Measurements from ENCODE around the gene DUSP1.
"Not testable (repeated sequence)": the region's sequence is repeated elsewhere in the genome, so short reads cannot be mapped to it uniquely, and the experiment has no call there.

Gene DUSP1

DNA sequence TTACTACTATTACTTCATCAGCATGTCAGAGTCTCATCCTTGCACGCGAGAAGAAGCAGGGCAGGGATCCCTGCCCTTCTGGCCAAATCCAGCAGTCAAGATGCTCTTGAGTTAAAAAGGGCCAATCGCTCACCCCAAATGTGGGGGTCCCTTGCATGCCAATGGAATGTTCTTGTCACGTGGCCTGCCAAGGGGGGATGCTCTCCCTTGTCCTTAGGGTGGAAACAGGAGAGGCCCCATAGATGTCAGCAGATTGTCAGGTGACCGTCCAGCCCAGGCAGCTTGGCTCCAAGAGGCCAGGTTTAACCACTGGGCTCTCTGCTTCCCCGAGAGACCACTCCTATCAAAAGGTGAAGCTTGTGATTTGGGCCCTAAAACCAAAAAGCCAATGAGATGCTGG lies 25.3 kb upstream of the DUSP1 start:
- no peak for DNase-seq (ENCODE audit: low read depth)

DNA sequence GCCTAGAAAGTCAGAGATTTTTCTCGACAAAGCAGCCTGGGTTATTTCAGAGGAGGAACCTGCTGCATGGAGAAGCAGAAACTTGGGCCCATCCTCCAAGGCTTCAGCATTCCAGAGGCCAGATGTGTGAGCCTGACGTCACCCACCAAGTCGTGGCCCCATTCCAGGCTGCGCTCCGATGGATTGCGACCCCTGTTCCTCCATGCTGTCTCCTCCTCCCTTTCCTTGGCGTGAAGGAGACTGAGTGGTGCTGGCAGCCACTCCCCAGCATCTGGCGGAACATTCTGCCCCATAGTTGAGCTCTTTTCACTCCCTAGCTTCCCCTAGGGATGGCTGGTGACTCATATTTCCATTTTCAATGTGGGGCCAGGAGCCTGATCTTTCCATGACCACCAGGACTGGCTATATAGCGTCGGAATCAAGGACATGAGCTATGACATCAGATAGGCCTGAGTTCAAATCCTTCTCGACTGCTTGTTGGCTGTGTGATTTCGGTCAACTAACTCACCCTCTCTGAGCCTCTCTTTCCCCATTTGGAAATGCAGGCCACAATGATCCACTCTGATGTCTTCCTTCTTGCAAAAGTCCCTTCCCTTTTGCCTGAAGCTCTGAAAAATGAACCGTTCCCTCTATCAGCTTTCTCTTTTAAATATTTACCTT lies 24.5 kb upstream of the DUSP1 start:
- DNase-seq (ENCODE audit: low read depth), result no peak

DNA sequence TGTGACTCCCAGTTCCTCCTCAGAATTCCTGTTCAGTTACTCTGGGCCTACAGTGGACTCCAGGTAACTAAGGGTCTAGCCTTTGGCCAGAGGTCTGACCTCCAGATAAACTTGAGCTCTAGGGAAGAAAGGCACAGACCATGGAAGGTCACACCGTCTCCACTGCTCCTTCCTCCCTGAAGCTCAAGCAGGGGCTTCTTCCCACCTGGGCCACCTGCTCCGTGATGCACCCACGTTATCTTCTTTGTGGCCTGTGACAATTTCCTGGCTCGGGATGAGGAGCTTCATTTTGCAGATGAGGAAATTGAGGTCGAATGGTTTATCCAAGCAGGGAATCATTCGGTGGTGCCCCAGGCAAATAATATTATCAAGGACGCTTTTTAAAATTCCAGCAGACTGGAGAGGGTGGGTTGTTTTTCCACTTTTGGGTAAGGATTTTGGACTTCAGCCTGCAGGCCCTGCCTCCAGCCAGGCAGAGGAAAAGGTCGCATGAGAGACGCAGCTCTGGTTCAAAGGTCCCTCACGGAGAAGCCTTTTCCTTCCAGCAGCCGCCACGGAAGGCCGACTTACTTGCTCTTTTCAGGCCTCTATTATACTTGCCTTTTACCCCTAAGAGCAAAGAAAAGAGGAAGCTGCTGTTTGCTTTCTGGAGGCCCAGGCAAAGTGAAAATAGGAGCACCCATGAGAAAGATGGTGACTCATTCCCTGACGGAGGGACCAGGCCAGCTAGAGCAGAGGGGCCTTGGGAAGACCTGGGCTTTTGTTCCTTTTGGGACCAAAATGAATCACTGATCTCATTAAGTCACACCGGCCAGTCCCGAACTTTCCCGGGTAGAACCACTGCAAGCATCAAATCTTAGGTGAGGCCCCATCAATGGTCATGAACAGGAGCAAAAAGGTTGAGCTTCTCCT lies 22.8 kb upstream of the DUSP1 start:
- DNase-seq (ENCODE audit: low read depth), result no peak

DNA sequence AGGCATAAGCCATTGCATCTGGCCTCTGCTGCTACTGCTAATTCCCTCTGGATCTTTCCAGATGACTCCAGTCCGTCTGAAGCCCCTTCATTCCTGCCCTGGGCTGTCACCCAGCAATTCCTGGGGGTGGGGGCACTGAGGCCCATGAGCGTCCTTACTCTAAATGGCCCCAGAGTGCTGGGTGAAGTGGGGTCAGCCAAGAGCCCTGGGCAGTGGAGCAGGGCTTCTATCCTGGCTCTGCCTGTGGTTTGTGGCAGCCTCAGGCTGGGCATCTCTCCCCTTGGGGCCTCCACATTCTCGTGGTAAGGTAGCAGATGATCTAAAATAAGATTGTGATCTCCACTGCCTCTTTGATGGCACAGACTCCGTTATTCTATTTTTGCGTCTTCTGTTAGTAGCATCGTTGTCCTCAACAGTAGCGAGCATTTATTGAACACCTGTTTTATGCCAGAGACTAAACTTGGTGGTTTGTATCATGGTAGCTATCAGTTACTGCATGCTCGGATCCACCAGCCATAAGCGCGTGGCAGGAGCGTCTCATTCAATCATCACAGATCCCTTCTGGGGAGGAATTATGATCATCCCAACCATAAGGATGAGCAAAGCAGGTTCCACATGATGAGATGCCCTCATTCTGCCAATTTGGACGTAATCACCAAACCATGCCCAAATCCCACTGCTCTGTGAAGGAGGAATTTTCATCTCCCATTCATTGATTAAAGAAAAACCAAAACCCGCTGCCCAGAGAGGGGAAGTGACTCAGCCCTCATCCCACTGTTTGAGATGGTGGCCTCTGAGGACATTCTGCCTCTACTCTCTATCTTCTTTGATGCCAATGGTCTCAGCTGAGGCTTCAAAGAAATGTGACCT lies 21.9 kb upstream of the DUSP1 start:
- DNase-seq (ENCODE audit: low read depth), result no peak

DNA sequence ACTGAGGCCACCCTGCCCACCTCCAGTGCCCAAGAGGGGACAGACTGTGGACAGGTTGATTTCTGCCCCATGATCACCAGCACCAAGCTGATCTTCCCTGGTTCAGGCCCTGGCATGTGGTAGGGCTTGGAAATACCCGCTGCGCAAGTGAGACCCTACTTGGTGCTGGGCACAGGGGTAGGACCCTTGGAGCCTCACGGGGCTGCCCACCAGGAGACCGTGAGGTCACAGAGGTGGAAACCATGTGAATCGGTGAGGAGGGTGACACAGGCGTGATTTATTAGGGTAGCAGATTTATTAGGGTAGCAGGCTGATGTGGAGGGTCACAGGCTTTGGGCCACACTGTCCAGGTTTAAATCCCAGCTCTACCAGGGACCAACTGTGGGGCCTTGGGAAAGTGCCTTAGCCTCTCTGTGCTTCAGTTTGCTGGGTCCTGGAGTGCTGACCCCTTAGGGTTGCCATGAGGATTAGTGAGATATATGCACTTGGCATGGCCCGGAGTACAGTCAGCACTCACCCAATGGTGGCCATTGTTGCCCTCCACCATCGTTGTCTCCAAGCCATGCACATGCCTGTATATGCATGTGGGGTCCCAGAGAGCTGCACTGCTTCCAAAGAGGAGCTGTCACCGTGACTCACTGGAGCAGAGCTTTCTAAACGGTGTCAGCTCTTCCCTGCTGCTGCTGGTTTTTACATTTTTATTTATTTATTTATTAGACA lies 20.9 kb upstream of the DUSP1 start:
- DNase-seq (ENCODE audit: low read depth), result no peak

DNA sequence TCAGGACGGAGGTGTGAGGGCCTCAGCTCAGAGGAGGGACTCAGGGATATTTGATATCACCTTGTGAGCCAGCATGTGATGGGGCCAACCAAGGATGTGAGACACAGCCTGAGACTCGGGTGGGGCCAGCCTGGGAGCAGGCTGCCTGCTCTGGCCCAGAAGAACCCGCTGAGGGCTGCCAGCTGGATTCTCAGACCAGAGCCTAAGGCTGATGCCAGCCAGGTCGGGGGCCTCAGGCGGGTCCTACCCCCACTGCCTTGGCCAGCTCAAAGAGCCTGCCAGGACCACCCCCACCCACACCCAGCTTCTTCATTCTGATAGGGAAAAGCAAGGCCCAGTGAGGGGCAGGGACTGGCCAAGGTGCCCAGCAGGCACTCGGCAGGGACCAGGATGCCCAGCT lies 20.3 kb upstream of the DUSP1 start:
- DNase-seq (ENCODE audit: low read depth), result no peak

DNA sequence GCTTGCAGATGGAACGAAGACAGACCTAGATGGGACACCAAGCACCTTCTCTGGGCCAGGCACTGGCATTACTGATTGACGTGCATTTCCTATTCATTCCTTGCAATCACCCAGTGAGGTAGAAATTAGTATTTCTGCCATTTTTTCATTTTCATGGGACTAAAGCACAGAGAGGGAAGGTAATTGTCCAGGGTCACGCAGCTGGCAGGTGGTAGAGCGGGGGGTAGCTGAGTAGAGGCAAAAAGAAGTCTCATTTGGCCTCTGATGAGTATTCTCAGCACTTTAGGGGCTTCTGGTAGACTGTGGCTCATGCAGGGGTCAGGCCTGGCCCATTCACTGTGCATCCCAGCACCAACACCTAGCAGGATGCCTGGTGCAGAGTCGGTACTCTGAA lies 19.5 kb upstream of the DUSP1 start:
- no peak for DNase-seq (ENCODE audit: low read depth)

DNA sequence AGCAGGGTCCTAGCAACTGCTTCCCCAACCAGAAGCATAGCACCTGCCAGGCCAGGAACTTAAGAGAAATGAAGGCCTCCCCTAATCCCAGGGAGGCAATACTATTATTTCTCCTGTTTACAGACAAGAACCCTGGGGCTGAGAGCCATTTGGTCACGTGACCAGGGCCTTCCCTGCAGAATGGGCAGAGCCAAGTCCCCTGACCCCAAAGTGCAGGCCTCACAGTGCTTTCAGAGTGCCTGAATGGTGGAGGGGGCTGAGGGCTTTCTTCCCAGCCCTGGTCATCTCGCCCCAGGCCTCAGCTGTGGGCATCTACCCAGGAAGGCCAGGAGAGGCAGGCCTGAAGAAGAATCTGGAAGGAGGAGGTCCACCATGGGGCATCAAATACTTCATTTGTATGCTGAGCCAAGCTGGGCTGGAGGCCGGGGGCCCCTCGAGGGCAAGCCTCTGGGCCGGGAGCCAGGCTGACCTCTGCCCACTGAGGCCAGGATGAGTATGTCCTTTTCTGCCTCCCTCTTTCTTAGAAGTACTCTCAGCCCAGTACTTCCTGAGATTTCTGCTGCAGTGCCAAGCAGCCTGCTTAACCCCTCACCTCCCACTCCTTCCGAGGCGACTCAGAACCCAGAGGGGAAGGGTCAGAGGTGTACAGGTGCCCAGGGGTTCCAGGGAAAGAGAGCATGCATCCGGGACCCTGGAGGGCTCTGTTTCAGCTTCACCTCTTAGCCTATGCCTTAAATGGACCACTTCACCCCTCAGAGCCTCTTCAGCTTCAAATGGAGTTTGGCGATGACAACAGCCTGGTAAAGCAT lies 18.9 kb upstream of the DUSP1 start:
- DNase-seq (ENCODE audit: low read depth), result no peak

DNA sequence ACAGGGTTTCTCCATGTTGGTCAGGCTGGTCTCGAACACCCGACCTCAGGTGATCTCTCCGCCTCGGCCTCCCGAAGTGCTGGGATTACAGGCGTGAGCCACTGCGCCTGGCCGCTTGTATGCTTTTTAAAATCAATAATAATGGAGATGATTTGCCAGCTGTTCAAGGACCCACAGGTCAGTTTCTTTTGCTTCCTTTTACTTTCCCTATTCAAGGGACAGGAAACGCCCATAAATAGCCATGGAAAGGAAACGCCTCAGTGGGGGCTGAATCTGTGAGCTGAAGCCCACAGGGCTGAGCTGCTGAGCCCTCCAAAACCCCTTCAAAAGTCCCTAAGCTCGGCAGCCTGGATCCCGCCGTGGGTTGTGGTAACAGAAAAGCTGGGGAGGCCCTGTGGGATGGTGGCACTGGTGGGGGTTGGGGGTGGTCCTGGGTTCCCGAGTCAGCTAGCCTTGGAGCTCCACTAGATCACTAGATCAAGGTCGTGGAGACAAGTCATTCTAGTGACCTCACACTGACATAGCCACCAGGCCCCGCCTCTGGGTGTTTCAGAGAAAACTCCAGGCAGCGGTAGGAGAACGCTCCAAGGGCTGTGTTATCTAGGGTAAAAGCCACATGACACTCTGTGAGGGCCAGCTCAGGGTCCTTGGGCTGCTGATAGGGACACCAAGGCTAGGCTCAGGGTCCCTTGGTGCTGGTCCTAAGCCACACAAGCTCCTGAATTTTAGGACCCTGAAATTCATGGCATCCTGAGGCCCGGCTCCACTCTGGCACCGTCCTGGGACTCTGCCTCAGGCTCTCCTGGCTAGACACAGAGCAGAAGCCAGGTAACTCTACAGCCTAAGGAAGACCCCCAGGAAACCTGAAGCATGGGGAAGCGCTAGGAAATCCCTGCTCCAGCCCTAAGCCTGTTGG lies 18.0 kb upstream of the DUSP1 start:
- DNase-seq (ENCODE audit: low read depth), result no peak

DNA sequence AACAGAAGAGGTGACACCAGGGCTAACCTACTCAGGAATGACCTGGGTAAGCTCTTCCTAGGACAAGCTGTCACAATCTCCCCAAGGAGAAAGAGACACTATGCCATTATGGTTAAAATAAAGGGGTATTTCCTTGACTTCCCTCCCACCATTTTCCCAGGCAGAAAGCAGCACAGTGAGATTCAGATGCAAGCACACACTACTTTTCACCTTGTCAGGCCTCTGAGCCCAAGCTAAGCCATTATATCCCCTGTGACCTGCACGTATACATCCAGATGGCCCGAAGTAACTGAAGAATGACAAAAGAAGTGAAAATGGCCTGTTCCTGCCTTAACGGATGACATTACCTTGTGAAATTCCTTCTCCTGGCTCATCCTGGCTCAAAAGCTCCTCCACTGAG lies 16.5 kb upstream of the DUSP1 start:
- DNase-seq (ENCODE audit: low read depth), result not testable (repeated sequence)

DNA sequence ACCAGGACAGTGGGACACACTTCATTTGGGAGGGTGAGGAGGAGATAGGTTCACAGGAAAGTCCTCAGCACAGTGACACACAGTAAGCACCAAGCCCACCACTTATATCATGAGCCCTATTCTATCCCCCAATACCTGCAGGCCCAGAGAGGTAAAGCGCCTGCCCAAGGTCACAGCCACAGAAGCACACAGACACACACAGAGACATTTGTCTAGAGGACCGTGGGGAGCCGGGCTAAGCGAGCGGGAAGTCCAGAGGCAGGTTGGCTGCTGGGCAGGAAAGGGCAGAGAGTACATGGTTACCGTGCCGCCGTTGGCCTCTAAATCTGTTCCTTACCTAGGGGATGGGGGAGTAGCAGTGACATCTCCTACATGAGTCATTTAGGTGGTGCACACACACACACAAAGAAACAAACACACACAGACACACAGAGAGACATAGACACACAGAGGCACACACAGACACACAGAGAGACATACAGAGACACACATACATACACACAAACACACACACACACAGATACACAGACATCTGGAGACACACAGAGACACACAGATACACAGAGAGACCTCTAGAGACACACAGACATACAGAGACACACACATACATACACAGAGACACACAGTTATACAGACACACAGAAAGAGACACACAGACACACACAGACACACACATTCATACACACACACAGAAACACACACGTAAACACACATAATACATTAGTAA lies 15.9 kb upstream of the DUSP1 start:
- no peak for DNase-seq (ENCODE audit: low read depth)

DNA sequence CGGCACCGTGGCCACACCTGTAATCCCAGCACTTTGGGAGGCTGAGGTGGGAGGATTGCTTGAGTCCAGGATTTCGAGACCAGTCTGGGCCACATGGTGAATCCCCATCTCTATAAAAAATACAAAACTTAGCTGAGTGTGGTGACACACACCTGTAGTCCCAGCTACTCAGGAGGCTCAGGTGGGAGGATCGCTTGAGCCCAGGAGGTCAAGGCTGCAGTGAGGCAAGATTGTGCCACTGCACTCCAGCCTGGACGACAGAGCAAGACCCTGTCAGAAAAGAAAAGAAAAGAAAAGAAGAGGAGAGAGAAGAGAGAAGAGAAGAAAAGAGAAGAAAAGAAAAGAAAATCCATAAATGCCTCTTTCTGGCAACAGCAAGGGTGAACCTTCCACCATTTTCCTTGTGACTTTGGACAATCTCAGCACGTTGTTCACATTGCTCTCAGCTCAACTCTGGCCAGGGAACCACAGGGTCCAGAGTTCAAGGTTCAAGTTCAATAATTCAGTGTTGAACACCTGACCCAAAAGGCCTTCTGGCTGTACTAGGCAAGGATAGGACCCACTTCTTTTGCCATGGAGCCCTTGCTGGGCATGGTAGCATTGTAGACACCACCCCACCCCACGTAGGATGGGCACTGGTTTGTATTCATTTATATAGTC lies 14.6 kb upstream of the DUSP1 start:
- DNase-seq (ENCODE audit: low read depth), result no peak

DNA sequence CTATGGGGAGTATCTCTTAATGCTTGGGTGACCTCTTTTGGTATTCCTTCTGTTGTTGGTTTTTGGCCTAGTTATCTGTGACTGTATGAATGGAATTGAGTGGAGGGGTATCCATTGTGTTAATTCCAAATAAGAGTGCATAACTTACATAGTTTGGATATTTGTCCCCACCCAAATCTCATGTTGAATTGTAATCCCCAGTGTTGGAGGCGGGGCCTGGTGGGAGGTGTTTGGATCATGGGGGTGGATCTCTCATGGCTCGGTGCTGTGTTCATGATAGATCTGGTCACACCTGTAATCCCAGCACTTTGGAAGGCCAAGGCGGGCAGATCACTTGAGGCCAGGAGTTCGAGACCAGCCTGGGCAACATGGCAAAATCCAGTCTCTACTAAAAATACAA lies 13.2 kb upstream of the DUSP1 start:
- not testable (repeated sequence) for DNase-seq (ENCODE audit: low read depth)

DNA sequence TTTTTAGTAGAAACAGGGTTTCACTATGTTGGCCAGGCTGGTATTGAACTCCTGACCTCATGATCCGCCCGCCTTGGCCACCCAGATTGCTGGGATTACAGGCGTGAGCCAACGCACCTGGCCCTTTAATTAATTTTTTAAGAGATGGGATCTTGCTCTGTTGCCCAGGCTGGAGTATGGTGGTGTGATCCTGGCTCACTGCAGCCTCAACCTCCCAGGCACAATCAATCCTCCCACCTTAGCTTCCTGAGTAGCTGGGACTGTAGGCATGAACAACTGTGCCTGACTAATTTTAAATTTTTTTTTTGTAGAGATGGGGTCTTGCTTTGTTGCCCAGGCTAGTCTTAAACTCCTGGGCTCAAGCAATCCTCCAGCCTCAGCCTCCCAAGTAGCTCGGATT lies 12.3 kb upstream of the DUSP1 start:
- DNase-seq (ENCODE audit: low read depth), result not testable (repeated sequence)

DNA sequence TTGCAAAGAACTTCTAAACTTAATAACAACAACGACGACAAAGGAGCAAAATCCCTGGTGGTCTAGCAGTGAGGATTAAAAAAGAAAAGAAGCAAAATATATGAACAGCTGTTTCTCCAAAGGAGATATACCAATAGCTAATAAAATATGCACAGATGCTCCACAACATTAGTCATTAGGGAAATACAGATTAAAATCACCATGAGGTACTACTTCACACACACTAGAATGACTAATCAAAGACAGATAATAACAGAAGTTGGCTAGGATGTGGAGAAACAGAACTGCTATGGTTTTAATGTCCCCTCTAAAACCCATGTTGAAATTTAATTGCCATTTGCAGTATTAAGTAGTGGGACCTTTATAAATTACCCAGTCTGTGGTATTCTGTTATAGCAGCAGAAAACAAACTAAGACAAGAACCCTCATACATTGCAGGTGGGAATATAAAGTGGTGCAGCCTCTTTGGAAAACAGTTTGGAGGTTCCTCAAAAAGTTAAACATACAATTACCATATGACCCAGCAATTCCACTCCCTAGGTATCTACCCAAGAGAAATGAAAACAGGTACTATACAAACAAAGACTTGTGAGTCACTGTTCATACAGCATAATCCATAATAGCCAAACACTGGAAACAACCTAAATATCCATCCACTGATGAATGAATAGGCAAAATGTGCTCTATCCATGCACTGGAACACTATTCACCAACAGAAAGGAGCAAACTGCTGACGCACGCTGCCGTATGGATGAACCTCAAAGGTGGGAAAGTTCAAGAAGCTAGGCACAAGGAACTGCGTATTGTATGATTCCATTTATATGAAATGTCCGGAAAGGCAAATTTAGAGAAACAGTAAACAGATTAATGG lies 11.4 kb upstream of the DUSP1 start:
- DNase-seq (ENCODE audit: low read depth), result no peak

DNA sequence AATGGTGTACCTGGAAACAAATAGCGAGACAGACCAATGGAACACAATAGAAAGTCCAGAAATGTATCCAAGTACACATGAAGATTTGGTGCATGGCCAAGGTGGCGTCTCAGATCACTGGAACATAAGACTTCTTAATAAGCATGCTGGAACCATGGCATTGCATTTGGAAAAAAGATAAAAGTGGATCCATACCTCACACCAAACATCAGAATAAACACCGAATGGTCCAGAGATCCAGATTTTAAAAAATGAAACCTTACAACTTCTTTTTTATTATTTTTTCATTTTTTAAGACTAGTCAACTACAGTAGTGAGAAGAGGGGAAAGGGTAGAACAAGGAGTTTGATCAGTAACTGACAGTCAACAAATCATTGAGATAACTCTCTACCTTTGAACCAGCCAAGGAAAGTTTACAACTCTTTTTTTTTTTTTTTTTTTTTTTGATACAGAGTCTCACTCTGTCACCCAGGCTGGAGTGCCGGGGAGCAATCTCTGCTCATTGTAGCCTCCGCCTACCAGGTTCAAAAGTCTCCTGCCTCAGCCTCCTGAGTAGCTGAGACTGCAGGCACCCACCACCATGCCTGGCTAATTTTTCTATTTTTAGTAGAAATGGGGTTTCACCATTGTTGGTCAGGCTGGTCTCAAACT lies 8.8 kb upstream of the DUSP1 start:
- DNase-seq (ENCODE audit: low read depth), result no peak

Data from T-helper 22 cell (primary cell).